DMS153 treated with DMSO at 0.1 percent for 48 hours (cell line): ENCODE measurements around the gene PF4V1.

Source experiments
- DNase-seq: peaks from one replicate; lab custom pipeline; 2025; ENCODE audit not compliant: unreplicated experiment; lab: John Stamatoyannopoulos, UW

PF4V1 gene

GRCh38 chr4:73844806-73845205 is 8.3 kb upstream of the PF4V1 start:
- DNase-seq, result no peak

GRCh38 chr4:73847526-73848182 is 5.4 kb upstream of the PF4V1 start:
- no peak for DNase-seq

- DNase-seq, result no peak
Observed at GRCh38 chr4:73848183-73848777, 4.8 kb upstream of the PF4V1 start.

- DNase-seq, result peak; percentile 47
Observed at GRCh38 chr4:73850261-73850970, 2.7 kb upstream of the PF4V1 start.

- DNase-seq, result no peak
Observed at GRCh38 chr4:73851293-73851692, 1.8 kb upstream of the PF4V1 start.

GRCh38 chr4:73852771-73853170 is 325 bp upstream of the PF4V1 start:
- DNase-seq, result no peak

GRCh38 chr4:73853718-73854473 is 800 bp downstream of the PF4V1 start:
- DNase-seq, result no peak

- no peak for DNase-seq
Observed at GRCh38 chr4:73855406-73855805, 2.3 kb downstream of the PF4V1 start.

- DNase-seq, result no peak
Observed at GRCh38 chr4:73856518-73856917, 3.4 kb downstream of the PF4V1 start.

GRCh38 chr4:73859614-73860088 is 6.6 kb downstream of the PF4V1 start:
- DNase-seq, result no peak

- DNase-seq, result no peak
Observed at GRCh38 chr4:73860181-73860580, 7.1 kb downstream of the PF4V1 start.

GRCh38 chr4:73860917-73861316 is 7.8 kb downstream of the PF4V1 start:
- DNase-seq, result no peak

GRCh38 chr4:73862322-73862721 is 9.2 kb downstream of the PF4V1 start:
- no peak for DNase-seq

GRCh38 chr4:73864365-73864764 is 11.3 kb downstream of the PF4V1 start:
- DNase-seq, result peak; percentile 41

- no peak for DNase-seq
Observed at GRCh38 chr4:73864961-73865360, 11.9 kb downstream of the PF4V1 start.

- no peak for DNase-seq
Observed at GRCh38 chr4:73865431-73866096, 12.5 kb downstream of the PF4V1 start.

GRCh38 chr4:73866246-73866645 is 13.2 kb downstream of the PF4V1 start:
- no peak for DNase-seq

GRCh38 chr4:73867783-73868182 is 14.7 kb downstream of the PF4V1 start:
- no peak for DNase-seq

- DNase-seq, result no peak
Observed at GRCh38 chr4:73868206-73869129, 15.4 kb downstream of the PF4V1 start.
